HG03520 (cell line): Measurements from ENCODE around the gene ADAM10.

ENCODE experiments used
- ATAC-seq: cut with Tn5 transposase; IDR thresholded peaks from one replicate; pipeline ENCODE4 v1.9.1; 2021; ENCODE audit warnings: mild to moderate bottlenecking, moderate library complexity; ENCODE audit not compliant: unreplicated experiment

The ADAM10 gene

DNA sequence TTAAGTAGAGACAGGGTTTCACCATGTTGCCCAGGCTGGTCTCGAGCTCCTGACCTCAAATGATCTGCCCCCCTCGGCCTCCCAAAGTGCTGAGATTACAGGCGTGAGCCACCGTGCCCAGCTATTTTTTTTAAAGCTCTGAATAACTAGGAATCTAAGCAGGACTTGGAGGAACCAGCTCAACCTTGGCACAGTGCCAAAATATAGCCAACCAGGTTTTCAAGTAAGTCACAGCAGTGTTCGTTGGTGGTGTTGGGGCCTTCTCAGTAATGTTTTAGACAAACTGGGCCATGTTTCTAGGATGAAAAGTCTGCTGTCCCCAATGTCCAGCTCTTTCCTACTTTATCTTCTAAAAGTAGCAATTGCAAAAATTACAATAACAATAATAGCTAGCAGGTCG is 6.4 kb upstream of the ADAM10 start:
- ATAC-seq, result no peak

DNA sequence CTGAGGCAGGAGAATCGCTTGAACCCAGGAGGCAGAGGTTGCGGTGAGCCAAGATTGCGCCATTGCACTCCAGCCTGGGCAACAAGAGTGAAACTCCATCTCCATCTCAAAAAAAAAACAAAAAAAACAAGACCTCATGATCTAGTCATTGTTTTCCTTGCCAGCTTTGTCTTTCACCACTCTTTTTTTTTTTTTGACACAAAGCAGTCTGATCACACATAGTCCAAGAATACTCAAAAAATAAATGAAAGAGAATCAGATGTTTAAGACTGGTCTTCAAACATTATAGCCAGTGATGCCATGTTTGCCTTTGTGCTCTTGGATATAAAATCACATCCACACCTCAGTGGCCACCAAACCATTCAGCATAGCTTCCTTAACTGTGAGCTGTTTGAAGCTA is 5.8 kb upstream of the ADAM10 start:
- ATAC-seq, result no peak

DNA sequence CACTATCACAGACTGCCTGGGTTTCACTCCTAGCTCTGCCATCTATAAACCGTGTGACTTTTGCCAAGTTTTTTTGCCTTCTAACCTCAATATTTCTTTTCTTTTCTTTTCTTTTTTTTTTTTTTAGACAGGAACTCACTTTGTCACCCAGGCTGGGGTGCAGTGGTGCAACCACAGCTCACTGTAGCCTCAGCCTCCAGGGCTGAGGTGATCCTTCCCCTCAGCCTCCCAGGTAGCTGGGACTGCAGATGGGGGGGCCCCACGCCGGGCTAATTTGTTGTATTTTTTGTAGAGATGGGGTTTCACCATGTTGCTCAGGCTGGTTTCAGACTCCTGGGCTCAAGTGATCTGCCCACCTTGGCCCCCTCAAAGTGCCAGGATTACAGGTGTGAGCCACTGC is 3.2 kb upstream of the ADAM10 start:
- ATAC-seq, result no peak

DNA sequence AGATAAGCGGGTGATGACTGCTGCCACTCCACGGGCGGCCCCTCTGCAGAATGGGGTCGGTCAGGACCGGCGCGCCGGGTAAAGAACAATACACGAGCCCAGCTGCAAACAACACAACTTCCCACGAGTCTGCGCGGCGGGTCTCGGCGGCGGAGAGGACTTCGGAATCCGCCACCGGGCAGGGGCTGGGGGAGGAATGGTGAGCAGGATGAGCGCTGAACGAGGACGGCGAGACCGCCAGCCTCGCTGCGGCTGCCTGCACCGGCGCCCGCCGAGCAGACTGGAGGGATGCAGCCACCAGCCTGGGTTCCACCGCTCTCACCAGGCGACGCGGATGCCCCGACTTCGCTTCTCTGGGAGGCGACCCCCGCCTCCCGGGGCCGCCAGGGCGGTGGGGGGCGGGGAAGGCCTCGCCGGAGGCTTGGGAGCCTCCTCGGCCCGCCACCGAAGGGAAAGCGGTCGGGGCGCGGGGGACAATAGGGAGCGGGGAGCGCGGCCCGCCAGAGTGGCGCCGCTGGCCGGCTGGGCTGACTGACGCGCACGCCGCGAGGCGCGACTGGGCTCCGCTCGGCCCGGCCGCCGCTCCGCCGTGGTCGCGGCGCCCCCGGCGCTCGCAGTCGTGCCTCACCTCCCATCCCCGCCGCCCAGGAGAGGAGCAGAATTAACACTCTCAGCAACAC is 515 bp downstream of the ADAM10 start:
- ATAC-seq, result peak; percentile 22

DNA sequence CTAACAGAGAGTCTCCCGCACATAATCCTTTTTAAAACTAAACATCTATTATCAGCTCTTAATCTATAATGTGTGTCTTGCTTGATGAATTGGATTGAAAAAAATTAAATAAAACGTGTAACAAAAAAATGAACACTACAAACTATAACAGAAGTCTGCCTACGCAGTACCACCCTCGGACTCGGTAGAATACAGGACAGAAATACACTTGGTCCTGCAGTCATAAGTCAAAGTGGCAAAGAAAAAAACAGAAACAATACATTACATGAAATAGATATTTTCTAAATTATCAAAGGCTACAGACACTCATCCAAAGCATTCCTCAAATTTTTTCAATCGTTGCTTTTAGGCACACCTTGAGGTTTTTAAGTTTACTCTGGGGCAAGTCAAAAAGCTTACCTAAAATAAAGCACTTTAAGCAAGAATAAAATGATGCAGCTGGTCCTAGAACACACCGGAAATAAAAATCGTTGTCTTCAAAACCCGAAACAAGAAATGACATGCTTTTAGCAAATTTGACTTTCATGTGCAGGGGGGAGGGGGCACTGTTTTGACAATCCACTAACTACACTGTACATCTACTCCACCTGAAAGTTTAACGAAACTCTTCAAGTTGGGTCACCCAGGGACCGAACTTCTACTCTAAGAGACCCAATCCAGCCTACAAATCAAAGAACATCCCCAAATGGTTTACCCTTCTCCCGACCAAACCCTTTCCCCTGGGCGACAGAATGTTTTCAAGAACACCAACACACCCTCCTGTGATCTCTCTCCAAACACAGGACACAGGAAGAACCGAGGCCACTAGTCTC is 1.3 kb downstream of the ADAM10 start:
- no peak for ATAC-seq

DNA sequence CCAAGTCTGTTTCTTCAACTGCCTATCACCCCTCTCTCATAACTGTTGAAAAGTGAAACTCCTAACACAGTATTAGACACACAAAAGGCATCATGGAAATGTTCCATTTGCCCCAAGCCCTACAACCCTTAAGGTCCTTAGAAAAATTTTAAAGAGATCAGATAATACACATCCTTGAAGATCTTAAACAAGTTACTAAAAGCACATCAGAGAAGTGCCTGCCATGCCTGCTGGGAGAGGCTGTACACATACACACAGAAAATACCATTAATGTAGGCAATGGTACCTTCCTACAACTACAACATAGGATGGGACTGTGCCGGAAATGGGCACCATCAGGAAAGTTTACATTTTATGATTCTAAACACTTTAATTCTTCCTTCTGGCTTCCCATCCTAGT is 3.3 kb downstream of the ADAM10 start:
- no peak for ATAC-seq

DNA sequence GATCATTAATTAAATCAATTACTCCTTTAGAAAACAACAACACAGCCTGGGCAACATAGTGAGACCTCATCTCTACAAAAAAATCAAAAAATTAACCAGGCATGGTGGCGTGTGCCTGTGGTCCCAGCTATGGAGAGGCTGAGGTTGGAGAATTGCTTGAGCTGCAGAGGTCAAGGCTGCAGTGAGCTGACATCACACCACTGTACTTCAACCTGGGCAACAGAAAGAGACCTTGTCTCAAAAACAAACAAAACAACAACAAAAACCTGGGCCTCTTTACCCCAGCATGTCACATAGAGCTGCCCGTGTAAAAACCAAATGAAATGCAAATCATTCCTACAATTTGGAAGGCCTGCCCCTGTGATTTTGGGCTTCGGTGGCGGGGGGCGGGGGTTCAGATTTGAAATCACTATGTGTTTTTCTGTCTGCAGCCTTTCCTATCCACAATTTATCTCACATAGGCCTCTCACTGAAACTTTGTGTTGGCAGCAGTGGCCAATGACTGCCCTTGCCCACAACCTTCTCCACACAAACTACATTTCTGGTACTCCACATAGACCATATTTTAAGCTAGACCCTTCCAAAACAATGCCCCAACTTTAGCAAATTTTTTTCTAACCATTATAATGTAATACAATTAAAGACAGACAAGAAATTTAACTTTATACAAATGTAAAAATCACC is 6.5 kb downstream of the ADAM10 start:
- no peak for ATAC-seq

DNA sequence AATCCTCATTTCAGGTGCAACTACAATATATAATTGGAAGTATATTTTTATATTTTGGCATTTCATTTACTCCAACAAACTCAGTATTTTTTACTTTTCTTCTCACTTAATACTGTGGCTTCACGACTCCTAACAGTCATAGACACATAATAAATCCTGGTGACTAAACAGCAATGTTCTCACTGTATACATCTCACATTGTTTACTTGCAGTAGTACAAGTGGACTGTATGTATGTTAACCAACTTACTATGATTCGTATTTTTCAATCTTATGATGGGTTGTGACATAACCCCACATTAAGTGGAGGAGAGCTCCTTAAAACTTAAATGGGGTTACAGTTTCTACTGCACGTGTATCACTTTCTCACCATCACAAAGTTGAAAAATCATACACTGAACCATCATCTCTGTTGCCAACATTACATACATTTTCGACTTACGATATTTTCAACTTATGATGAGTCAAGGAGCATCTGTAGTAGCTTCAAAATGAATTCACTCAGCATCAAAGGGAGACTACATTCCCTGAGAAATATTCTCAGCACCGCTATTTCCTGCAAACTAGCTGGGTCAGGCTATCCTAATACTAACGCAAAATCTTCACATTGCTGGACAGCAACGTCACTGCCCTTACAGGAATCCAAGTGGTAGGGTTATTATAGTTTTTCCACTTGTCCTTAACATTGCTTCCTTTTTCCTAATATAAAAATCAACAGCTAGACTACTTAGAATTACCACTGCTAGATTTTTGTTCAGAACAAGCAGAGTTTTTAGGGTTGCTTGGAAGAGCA is 7.3 kb downstream of the ADAM10 start:
- ATAC-seq, result no peak

DNA sequence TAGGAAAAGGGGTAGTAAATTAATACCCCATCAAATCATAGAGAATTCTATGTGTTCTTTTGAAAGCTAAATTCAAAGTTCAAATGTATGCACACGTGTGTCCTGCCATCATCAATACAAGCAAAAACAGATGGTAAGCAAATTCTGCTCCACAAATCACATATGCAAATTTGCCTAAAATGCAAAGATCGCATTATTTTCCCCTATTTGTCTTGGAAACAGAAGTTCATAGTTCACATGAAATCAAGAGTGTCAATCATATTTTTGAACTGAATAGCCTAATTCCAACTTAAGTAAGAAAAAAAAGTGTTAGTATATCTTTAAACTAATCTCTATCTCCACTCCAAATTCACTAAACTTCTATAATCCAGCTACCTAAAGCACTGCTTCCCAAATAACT is 8.5 kb downstream of the ADAM10 start:
- ATAC-seq, result no peak

DNA sequence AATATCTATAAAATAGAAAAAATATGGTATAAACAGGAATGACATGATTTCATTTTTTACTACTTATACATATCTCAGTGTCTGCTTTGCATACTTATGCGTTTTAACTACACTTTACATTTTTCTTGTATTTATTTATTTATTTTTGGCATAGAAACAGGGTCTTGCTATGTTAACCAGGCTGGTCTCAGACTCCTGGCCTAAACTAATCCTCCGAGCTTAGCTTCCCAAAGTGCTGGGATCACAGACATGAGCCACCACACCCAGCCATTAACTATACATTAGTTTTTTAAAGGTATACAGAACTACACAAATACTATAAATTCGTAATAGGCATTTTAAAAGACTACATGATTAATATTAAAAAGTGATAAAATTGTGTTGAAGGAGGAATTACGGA is 9.1 kb downstream of the ADAM10 start:
- no peak for ATAC-seq

DNA sequence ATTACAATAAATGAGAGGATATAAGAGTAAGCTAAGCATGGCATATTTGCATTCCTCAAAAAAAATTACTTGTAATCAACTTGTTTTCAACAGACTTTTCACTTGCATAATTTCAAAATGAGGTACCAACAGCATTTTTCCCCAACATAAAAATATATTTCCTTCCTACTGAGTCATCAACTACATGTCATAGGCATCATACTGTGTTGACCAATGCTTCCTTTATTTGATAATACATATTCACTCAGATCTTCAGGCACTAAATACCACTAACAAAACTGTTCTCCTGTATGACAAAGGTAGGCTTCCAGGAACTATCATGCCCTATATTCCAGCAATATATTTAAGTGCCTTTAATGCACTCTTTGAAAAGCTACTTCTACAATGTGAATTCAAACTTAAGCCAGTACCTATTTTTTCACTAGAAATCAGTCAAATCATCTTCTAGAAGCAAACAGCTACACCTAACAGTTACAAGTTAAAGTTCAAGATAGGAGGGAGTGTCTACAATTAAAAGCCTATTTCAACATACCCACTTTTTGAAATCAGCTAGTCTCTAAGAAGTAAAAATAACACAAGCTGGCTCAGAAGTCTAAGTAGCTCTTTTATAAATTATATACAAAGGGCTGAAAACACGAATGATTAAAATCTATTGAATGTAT is 11.3 kb downstream of the ADAM10 start:
- no peak for ATAC-seq

DNA sequence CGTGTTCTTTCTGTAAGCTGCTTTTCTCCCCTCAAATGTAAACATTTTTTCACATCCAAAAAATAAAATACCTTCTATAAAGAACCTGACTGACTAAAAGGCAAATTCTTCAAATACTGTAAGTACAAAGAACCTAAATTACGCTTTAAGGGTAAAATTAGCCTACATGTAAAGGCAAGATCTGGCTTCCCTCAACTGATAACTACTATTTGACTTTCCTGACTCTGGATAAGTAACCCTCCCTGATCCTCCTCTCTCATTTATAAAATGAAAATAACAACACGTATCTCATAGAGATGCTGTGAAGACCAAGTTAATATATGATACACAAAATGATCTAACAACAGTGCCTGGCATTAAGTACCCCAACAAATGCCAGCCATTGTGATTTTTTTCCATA is 12.2 kb downstream of the ADAM10 start:
- no peak for ATAC-seq

DNA sequence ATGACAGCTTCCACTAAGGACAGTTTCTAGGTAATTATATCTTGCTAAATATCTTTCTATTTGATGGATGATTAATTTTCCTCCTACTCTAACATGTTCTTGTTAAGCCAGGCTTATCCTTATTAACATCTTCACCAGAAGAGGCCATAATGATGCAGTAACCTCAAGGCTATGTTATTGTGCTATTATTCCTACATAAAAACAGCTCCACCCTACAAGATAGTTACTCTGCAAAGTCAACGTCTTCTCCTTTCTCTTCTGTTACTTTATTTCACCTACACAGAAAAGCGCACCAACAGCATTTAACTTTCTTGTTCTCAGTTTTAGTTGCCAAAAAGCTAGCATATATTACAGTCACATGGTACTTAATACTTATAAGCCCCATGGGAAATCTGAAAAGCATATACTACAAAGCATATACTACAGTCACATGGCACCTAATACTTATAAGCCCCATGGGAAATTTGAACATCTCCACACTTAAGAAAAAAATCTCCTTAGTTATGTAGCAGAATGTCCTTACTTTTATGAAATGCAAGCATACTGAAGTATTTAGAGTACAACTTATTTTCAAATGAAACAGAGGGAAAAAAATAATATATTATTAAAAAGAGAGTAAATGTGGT is 13.4 kb downstream of the ADAM10 start:
- ATAC-seq, result no peak

DNA sequence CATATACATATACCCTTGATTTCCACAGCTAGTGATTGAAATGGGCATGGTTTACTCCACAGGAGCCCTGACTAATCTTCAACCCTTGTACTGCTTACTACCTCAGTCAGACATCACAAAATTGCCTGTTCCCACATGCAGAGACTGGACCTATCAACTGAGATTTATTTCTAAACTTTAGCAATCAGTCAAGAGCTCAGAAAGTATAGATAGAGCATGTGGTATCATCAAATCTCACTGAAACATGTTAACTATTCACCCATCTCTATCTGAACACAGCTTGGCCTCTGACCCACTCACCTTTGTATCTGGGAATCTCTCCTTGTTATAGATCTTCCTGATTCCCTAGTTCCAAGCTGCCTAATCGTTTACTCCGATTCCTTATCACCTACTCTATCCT is 14.6 kb downstream of the ADAM10 start:
- ATAC-seq, result no peak

DNA sequence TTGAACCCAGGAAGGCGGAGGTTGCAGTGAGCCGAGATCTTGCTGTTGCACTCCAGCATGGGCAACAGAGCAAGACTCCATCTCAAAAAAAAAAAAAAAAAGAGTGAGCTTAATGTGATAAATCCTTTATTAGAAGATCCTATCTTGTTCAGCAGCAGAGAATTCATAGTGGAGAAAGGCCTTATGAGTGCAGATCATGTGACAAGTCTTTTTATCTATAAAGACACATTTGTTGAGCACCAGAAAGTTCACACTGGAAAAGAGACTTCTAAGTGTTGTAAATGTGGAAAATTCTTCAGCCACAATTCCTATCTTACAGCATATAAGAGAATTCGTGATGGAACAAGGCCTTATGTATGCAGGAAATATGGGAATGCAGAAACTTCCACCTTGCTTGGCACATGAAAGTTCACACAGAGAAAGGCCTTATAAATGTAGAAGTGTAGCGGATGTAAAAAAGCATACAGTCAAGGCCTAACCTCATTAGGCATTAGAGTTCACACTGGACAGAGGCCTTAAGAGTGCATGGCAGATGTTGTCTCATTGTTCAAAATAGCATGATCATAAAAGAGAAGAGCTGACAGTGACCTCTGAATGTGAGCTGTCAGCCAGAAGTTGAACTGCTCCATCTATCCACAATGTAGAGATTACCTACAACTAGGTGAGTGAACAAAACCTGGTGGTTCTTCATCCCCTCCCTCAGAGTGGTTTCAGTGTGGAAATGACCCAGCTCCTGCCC is 16.7 kb downstream of the ADAM10 start:
- no peak for ATAC-seq

DNA sequence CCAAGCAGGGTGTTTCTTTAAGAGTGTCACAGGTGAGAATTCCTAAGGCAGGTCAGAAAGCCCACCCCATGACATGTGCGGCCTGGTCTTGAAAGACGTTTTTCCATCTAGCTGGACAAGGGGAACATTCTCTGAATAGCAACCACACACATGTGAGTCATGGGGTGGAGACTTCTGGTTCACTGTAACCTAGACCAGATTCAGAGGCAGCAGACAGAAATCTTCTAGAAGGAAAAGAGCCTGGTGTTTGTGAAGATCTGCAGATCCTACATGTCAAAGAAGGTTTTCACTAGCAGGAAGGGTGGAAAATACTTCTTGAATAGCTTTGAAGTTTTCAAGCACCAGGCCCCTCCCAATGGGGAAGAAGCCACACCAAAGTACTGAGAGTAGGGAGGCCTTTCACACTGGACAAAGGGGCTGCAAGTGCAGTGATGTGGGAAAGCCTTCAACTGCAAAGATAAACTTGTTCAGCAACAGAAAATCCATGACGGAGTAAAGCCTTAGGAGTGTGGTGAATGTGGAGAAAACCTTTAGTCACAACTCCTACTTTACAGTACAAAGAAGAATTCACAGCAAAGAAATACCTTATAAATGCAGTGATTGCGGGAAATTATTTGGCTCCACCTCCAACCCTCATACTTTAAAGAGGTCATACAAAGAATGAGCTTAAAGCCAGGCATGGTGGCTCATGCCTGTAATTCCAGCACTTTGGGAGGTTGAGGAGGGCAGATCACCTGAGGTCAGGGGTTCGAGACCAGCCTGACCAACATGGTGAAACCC is 17.6 kb downstream of the ADAM10 start:
- ATAC-seq, result no peak

DNA sequence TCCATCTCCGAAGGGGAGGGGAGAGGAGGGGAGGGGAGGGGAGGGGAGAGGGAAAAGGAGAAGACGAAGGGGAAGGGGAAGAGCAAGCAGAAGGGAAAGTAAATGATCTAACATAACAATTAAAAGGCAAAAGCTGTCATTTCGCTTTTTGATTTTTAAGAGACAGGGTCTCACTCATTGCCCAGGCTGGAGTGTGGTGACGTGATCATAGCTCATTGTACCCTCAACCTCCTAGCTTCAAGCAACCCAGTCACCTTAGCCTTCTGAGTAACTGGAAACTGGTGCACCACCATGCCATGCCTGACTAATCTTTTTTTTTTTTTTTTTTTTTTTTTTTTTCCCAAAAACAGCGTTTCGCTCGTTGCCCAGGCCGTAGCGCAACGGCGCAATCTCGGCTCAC is 22.6 kb downstream of the ADAM10 start:
- ATAC-seq, result no peak

DNA sequence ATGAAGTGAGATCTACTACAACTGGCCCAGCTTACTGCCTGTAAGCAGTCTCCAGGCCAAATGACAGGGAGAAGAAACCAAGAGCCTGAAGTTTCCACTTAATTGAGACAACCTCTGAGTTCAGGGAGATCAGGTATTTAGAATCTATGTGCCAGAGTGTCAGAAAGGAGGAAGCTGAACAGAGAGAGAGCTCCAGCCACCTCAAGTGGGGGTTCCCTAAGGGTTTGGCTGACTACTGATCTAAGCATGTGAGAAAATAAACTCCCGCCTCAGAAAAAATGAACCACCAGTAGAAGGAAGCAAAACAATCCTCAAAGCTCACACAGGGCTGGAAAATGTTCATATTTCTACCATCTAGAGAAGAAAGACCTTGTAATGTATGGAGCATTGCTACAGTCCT is 25.0 kb downstream of the ADAM10 start:
- ATAC-seq, result no peak

DNA sequence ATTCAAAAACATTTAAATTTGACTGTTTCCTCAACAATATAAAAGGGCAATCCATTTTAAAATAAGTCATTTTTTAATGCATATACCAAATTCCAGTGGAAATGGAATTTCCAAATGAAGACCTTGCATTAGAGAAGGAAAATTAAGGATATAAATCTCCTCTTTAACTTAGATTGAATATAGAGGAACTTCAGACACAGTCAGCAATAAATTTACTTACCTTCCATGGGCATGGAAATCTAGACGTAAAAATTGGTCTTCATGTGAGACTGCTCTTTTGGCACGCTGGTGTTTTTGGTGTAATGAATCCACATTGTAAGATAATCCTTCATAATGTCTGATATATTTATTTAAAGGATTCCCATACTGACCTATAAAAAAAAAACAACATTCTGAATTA is 32.1 kb downstream of the ADAM10 start:
- no peak for ATAC-seq
